CD8-positive, alpha-beta memory T cell (primary cell): Measurements from ENCODE around the gene MT1HL1. TPM values are rescaled to one million over a fixed set of nuclear protein-coding genes. Genes with fewer than 3 reads are reported as not detected.
A peak's percentile ranks its signal among the peaks of the same experiment; 100 is the strongest.

Experiments used
- CTCF ChIA-PET: fragments of 350-600 bp; sonication (Branson Sonifier 250); formaldehyde crosslinking; loops from one replicate; lab custom pipeline; 2021; ENCODE audit warnings: antibody characterized with exemption; lab: Charles Lee
- POLR2A ChIA-PET: fragments of 350-600 bp; sonication (Branson Sonifier 250); formaldehyde crosslinking; loops from one replicate; lab custom pipeline; 2021; ENCODE audit warnings: antibody characterized with exemption; lab: Charles Lee
- DNase-seq, 5 donors: peaks; one replicate each; pipeline versions ENCODE4 v3.0.0 to v3.0.0-alpha.2; 2020 to 2022; ENCODE audit warnings: mixed read lengths in 1 of 5
- H3K27ac ChIP-seq: one replicate; pipeline ENCODE4 v1.7.0; 2013; ENCODE audit warnings: low read depth, mild to moderate bottlenecking, low read length, moderate library complexity
- H3K27me3 ChIP-seq: 2 replicates; pipeline ENCODE4 v1.7.0; 2013; ENCODE audit warnings: low read length, mild to moderate bottlenecking; ENCODE audit not compliant: insufficient read depth, poor library complexity, severe bottlenecking
- H3K36me3 ChIP-seq: 2 replicates; pipeline ENCODE4 v1.7.0; 2013; ENCODE audit warnings: mild to moderate bottlenecking, low read length, moderate library complexity; ENCODE audit not compliant: insufficient read depth
- H3K4me1 ChIP-seq: 2 replicates; pipeline ENCODE4 v1.7.0; 2013; ENCODE audit warnings: mild to moderate bottlenecking, low read length, moderate library complexity; ENCODE audit not compliant: insufficient read depth
- H3K4me3 ChIP-seq: 2 replicates; pipeline ENCODE4 v1.7.0; 2013; ENCODE audit warnings: mild to moderate bottlenecking, low read length
- H3K9me3 ChIP-seq: 2 replicates; pipeline ENCODE4 v1.7.0; 2013; ENCODE audit warnings: mild to moderate bottlenecking, low read length
- H3K27ac Mint-ChIP-seq, 8 donors: one replicate each; pipeline ENCODE4 v1.8.0; 2020 to 2021; ENCODE audit warnings: mixed read lengths in 8 of 8, mild to moderate bottlenecking in 6 of 8, inconsistent platforms in 3 of 8, moderate library complexity in 3 of 8
- H3K27me3 Mint-ChIP-seq, 2 donors: one replicate each; pipeline ENCODE4 v1.8.0; 2020 to 2021; ENCODE audit warnings: mixed read lengths in 2 of 2, mild to moderate bottlenecking in 1 of 2, moderate library complexity in 1 of 2
- H3K36me3 Mint-ChIP-seq, 3 donors: one replicate each; pipeline ENCODE4 v1.8.0; 2020 to 2021; ENCODE audit warnings: mixed read lengths in 3 of 3, inconsistent platforms in 1 of 3, mild to moderate bottlenecking in 1 of 3
- H3K4me1 Mint-ChIP-seq, 3 donors: one replicate each; pipeline ENCODE4 v1.8.0; 2020 to 2021; ENCODE audit warnings: mixed read lengths in 3 of 3, inconsistent platforms in 1 of 3, mild to moderate bottlenecking in 1 of 3
- H3K4me3 Mint-ChIP-seq, 7 donors: one replicate each; pipeline ENCODE4 v1.8.0; 2020 to 2021; ENCODE audit warnings: mixed read lengths in 7 of 7, mild to moderate bottlenecking in 6 of 7, moderate library complexity in 4 of 7, inconsistent platforms in 2 of 7
- H3K9me3 Mint-ChIP-seq, 5 donors: one replicate each; pipeline ENCODE4 v1.8.0; 2020 to 2022; ENCODE audit warnings: mixed read lengths in 5 of 5, mild to moderate bottlenecking in 3 of 5, moderate library complexity in 2 of 5, inconsistent platforms in 1 of 5
- polyA plus RNA-seq: library from polyadenylated mRNA; unstranded; fragments of 300-500 nt; fragmentation: Illumina TruSeq; gene quantifications from one replicate; pipeline ENCODE4 v1.2.3, GENCODE V29; 2021
- total RNA-seq, 2 experiments: library from RNA; stranded (reverse); gene quantifications; one replicate each; pipeline ENCODE4 v1.2.3, GENCODE V29; 2021

The MT1HL1 gene
- not detected for total RNA-seq
- polyA plus RNA-seq: not detected

DNA sequence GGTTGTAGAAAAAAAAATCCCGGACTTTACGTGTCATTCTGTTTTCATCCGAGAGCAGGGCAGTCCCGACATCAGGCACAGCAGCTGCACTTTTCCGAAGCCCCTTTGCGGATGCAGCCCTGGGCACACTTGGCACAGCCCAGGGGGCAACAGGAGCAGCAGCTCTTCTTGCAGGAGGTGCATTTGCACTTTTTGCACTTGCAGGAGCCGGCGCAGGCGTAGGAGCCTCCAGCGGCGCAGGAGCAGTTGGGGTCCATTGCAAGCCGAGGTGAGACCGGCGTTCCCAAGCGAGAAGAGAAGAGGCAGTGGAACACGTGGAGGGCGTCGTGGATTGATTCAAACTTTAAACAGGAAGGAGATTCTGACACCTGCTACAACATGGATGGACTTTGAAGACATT is at the start of gene MT1HL1:
Gene MT1HL1 (minus strand): TSS at position 326 of the 400 bp plus-strand sequence. CDS start 69 bp downstream, at position 257.
- H3K27me3 Mint-ChIP-seq: peaks cover 4 to 10% of the 10 kb centered on the region in 2 donors
- Histone ChIP-seq H3K27me3 (no peaks in the 10 kb centered on the region), H3K9me3 (no peaks in the 10 kb centered on the region), H3K4me1 (no peaks in the 10 kb centered on the region), H3K36me3 (no peaks in the 10 kb centered on the region), H3K4me3 (no peak within 1 kb of the TSS), H3K27ac (no peak within 1 kb of the TSS)
- H3K9me3 Mint-ChIP-seq: peaks cover 0 to 2% (median 0%) of the 10 kb centered on the region in 5 donors
- POLR2A ChIA-PET: no interaction called here
- no peaks in the 10 kb centered on the region for H3K4me1 Mint-ChIP-seq
- H3K4me3 Mint-ChIP-seq: no peak within 1 kb of the TSS
- CTCF ChIA-PET: no interaction called here
- DNase-seq: no peak
- H3K36me3 Mint-ChIP-seq: no peaks in the 10 kb centered on the region
- H3K27ac Mint-ChIP-seq: no peak within 1 kb of the TSS

- H3K27me3 Mint-ChIP-seq: peaks cover 14 to 46% of the 10 kb centered on the region in 2 donors
- no peak overlapping the region for H3K27ac Mint-ChIP-seq
- H3K4me3 Mint-ChIP-seq: no peak overlapping the region
- peaks cover 0 to 8% (median 0%) of the 10 kb centered on the region in 5 donors for H3K9me3 Mint-ChIP-seq
- H3K36me3 ChIP-seq: no peaks in the 10 kb centered on the region
- no peaks in the 10 kb centered on the region for H3K9me3 ChIP-seq
- CTCF ChIA-PET: no interaction called here
- H3K4me1 ChIP-seq: no peaks in the 10 kb centered on the region
- H3K27ac ChIP-seq: no peak overlapping the region
- no peaks in the 10 kb centered on the region for H3K36me3 Mint-ChIP-seq
- no peaks in the 10 kb centered on the region for H3K4me1 Mint-ChIP-seq
- POLR2A ChIA-PET: no interaction called here
- no peaks in the 10 kb centered on the region for H3K27me3 ChIP-seq
- no peak for DNase-seq
- no peak overlapping the region for H3K4me3 ChIP-seq
Observed at GRCh38 chr1:237050915-237051314, 46.7 kb upstream of the MT1HL1 start.

DNA sequence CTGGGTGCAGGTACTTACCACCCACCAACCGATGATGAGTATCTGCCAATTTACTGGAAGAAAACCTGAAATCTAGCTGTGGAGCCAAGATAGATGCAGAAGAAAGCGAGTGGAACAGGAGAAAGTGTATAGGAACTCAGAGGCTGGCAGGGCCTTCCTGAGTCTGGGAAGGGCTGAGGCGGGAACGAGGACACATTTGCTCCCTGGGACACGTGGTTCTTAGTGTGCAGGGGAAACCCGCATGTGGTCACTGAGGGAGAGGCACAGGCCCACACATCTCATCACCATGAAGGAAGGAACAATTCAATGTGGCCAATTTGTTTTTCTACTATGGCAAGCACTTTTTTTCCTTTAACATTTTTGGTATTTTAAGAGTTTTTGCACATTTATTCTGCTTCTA is 45.9 kb upstream of the MT1HL1 start:
- DNase-seq: no peak
- no peaks in the 10 kb centered on the region for H3K27me3 ChIP-seq
- Mint-ChIP-seq H3K27me3 (peaks cover 18 to 47% of the 10 kb centered on the region in 2 donors), H3K4me3 (no peak overlapping the region), H3K27ac (no peak overlapping the region), H3K9me3 (peaks cover 0 to 3% (median 0%) of the 10 kb centered on the region in 5 donors), H3K36me3 (no peaks in the 10 kb centered on the region), H3K4me1 (no peaks in the 10 kb centered on the region)
- ChIA-PET CTCF (no interaction called here), POLR2A (no interaction called here)
- H3K27ac ChIP-seq: no peak overlapping the region
- no peaks in the 10 kb centered on the region for H3K36me3 ChIP-seq
- H3K9me3 ChIP-seq: no peaks in the 10 kb centered on the region
- H3K4me1 ChIP-seq: no peaks in the 10 kb centered on the region
- no peak overlapping the region for H3K4me3 ChIP-seq

GRCh38 chr1:237048803-237049202 is 44.6 kb upstream of the MT1HL1 start:
- Histone ChIP-seq H3K9me3 (no peaks in the 10 kb centered on the region), H3K27ac (no peak overlapping the region), H3K36me3 (no peaks in the 10 kb centered on the region), H3K4me1 (no peaks in the 10 kb centered on the region), H3K27me3 (no peaks in the 10 kb centered on the region), H3K4me3 (no peak overlapping the region)
- no peaks in the 10 kb centered on the region for H3K36me3 Mint-ChIP-seq
- H3K27ac Mint-ChIP-seq: no peak overlapping the region
- no peak for DNase-seq
- peaks cover 13 to 45% of the 10 kb centered on the region in 2 donors for H3K27me3 Mint-ChIP-seq
- CTCF ChIA-PET: no interaction called here
- no peak overlapping the region for H3K4me3 Mint-ChIP-seq
- POLR2A ChIA-PET: no interaction called here
- H3K4me1 Mint-ChIP-seq: peaks cover 0 to 5% (median 3%) of the 10 kb centered on the region in 3 donors
- peaks cover 0 to 3% (median 0%) of the 10 kb centered on the region in 5 donors for H3K9me3 Mint-ChIP-seq

GRCh38 chr1:237045278-237046016 is 41.2 kb upstream of the MT1HL1 start:
- CTCF ChIA-PET: no interaction called here
- H3K9me3 Mint-ChIP-seq: peaks cover 0 to 3% (median 0%) of the 10 kb centered on the region in 5 donors

DNA sequence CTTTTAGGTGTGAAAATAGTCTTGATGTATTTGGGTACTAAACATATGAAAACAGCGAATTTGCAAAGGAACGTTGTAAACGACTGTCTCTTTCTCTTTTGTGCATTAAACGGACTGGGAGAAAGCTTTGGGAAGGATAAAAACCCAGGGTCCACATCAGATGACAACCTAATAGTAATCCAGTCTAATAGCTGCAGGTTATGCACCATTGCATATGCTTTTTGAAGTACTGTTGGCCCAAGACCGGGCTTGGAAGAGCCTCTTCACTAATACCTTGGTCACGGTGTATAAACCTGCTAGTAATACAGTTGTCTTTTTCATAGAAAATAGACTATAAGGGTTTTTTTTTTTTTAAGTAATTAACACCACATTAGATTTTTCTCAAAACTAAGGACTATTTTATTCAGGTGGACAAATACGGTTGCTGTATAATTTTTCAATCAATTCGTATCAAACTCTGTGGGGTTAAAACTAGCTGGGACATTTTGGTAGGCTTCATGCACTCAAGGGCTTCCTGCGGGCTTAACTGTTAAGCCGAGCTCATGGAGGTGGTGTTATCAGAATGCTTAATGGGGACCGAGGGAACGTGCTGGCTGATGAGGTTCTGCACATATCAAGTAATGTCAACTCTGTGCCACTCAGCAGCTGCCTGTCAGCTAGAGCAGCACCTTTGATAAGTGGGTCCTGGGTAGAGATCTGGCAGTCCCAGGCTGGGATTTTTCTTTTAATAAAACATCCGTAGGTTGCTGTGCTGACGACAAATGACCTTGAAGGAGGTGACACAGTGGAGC is 39.8 kb upstream of the MT1HL1 start:
- no peak for DNase-seq
- peaks cover 6% of the 10 kb centered on the region for H3K27me3 ChIP-seq
- Mint-ChIP-seq H3K4me3 (no peak overlapping the region), H3K9me3 (no peaks in the 10 kb centered on the region), H3K4me1 (peaks cover 7 to 22% (median 19%) of the 10 kb centered on the region in 3 donors), H3K27ac (no peak overlapping the region), H3K36me3 (no peaks in the 10 kb centered on the region), H3K27me3 (peaks cover 16 to 43% of the 10 kb centered on the region in 2 donors)
- no peaks in the 10 kb centered on the region for H3K4me1 ChIP-seq
- CTCF ChIA-PET: no interaction called here
- no peak overlapping the region for H3K27ac ChIP-seq
- H3K9me3 ChIP-seq: no peaks in the 10 kb centered on the region
- H3K36me3 ChIP-seq: no peaks in the 10 kb centered on the region
- POLR2A ChIA-PET: no interaction called here
- no peak overlapping the region for H3K4me3 ChIP-seq

More at GRCh38 chr1:237045278-237046016, 41.2 kb upstream of the MT1HL1 start:
- Mint-ChIP-seq H3K4me3 (no peak overlapping the region), H3K27me3 (peaks cover 16 to 46% of the 10 kb centered on the region in 2 donors), H3K27ac (no peak overlapping the region), H3K36me3 (no peaks in the 10 kb centered on the region), H3K4me1 (peaks cover 7 to 22% (median 19%) of the 10 kb centered on the region in 3 donors)
- no peak for DNase-seq
- H3K27me3 ChIP-seq: peaks cover 6% of the 10 kb centered on the region
- H3K9me3 ChIP-seq: no peaks in the 10 kb centered on the region
- H3K4me3 ChIP-seq: no peak overlapping the region
- no peaks in the 10 kb centered on the region for H3K36me3 ChIP-seq
- H3K4me1 ChIP-seq: no peaks in the 10 kb centered on the region
- no peak overlapping the region for H3K27ac ChIP-seq
- POLR2A ChIA-PET: no interaction called here

DNA sequence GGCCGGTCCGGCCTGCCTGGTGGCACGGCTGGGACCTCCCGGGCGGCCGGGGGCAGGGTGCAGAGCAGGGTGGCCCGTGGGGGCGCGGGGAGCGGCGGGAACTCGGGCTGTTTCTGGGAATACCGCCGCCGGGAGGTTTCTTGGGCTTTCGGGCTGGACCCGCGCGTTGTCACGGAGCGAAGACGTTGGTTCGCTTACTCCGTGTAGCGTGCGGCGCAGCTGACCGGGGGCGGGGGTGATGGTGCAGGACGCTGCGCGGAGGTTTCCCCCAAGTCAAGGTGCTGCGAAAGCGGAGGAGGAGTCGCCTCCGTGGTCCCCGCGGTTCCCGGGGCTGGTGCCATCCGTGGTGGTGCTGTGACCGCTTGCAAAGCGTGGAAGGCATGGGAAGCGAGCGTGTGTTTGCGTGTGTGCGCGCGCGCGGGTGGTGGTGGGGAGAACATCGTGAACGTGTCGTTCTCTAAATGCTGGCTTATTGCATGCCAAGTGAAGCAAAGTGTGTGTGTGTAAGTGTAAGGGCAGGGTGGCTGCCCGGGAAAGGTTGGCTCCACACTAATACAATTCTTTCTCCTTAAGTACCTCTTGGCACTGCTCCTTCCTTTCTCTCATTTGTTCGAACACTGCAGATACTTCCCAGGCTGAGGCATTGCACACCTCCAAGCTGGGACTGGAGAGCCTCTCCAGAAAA is 38.8 kb upstream of the MT1HL1 start:
- no peak overlapping the region for H3K27ac Mint-ChIP-seq
- peaks cover 0 to 2% (median 0%) of the 10 kb centered on the region in 5 donors for H3K9me3 Mint-ChIP-seq
- Histone ChIP-seq H3K27ac (no peak overlapping the region), H3K4me1 (no peaks in the 10 kb centered on the region), H3K9me3 (no peaks in the 10 kb centered on the region), H3K36me3 (no peaks in the 10 kb centered on the region), H3K4me3 (no peak overlapping the region), H3K27me3 (peaks cover 6% of the 10 kb centered on the region)
- peak overlapping the region in 3 of 7 donors; percentile 5 to 59 (median 9) for H3K4me3 Mint-ChIP-seq
- no peak for DNase-seq
- no peaks in the 10 kb centered on the region for H3K36me3 Mint-ChIP-seq
- ChIA-PET CTCF (no interaction called here), POLR2A (no interaction called here)
- H3K4me1 Mint-ChIP-seq: peaks cover 7 to 22% (median 19%) of the 10 kb centered on the region in 3 donors
- peaks cover 20 to 51% of the 10 kb centered on the region in 2 donors for H3K27me3 Mint-ChIP-seq
